NCI-H2196 (cell line): ENCODE measurements around the gene ZNF718.
"Not testable (repeated sequence)": the region's sequence is repeated elsewhere in the genome, so short reads cannot be mapped to it uniquely, and the experiment has no call there.

Experiments used
- DNase-seq: peaks from one replicate; lab custom pipeline; 2025; ENCODE audit not compliant: unreplicated experiment; lab: John Stamatoyannopoulos, UW

The ZNF718 gene

DNA sequence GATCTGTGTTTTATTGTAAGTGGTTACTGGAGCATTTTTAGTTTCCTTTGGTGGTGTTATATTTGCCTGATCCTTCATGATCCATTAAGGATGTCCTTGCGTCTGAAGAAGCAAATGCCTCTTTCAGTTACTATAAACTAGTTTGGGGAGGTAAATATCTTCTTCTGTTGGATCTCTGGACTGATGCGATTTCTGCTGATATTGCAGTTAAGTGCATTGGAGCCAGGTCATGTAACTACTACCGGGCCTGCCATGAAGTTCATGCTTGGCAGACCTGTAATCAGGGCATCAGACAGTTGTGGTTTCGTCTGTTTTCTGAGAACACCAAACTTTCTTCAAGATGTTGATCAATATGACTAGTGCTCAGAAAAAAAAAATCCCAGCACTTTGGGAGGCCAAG is 22.9 kb downstream of the ZNF718 start:
- DNase-seq: no peak

DNA sequence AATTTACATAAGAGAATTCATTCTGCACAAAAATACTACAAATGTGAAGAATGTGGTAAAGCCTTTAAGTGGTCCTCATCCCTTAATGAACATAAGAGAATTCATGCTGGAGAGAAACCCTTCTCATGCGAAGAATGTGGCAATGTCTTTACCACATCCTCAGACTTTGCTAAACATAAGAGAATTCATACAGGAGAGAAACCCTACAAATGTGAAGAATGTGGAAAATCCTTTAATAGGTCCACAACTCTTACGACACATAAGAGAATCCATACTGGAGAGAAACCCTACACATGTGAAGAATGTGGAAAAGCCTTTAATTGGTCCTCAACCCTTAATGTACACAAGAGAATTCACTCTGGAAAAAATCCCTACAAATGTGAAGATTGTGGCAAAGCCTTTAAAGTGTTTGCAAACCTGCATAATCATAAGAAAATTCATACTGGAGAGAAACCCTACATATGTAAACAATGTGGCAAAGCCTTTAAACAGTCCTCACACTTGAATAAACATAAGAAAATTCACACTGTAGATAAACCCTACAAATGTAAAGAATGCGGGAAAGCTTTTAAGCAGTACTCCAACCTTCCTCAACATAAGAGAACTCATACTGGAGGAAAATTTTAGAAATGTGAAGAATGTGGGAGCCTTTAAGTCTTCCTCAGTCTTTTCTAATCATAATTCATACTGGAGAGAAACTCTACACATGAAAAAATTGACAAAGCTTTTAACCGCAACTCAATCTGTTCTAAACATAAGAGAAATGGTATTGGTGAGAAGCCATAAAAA is 37.4 kb downstream of the ZNF718 start:
- DNase-seq: no peak

GRCh38 chr4:169640-170039 is 45.3 kb downstream of the ZNF718 start:
- DNase-seq: not testable (repeated sequence)

GRCh38 chr4:171318-171717 is 47.0 kb downstream of the ZNF718 start:
- DNase-seq: not testable (repeated sequence)

GRCh38 chr4:173666-174314 is 49.5 kb downstream of the ZNF718 start:
- DNase-seq: no peak

- no peak for DNase-seq
These were observed 51.7 kb downstream of the ZNF718 start for GRCh38 chr4:175986-176385.

DNA sequence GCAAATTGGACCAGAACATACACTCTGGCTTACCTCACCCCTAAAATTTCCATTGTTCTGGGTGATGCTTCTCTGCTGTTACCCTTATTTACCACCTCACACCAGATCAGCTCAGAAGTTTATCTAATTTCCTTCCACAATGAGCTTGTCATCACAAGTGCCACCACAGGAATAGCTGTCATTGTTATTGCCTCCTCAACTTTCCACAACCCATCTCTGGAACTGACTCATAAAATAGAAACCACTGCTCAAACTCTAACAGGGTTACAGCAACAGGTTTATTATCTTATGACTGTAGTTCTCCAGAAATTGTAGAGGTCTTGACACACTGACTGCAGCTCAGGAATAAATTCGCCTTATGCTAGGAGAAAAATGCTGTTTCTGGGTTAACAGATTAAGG is 52.7 kb downstream of the ZNF718 start:
- DNase-seq: no peak

DNA sequence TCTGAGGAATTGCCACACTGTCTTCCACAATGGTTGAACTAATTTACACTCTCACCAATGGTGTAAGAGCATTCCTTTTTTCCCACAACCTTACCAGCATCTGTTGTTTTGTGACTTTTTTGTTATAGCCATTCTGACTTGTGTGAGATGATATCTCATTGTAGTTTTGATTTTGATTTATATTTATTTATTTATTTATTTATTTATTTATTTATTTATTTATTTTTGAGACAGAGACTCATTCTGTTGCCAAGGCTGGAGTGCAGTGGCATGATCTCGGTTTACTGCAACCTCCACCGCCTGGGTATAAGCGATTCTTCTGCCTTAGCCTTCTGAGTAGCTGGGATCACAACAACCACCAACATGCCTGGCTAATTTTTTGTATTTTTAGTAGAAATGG is 57.9 kb downstream of the ZNF718 start:
- not testable (repeated sequence) for DNase-seq

DNA sequence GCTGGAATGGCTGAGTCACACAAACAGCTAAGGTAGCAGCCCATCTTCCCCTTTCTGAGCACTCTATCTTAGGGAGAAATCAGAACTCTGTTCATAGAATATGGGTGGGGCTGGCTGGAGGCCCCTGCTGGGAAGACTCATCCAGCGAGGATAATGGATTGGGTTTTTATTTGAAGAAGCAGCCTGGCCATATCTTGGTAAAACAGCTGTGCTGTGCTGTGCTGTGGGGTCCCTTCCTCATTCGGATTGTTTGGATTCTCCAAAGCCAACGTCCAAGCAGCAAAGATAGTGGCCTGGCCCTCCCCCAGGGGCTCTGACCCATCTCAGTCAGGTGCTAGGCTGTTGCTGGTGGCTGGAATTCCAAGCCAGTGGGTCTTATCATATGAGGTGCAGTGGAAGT is 63.8 kb downstream of the ZNF718 start:
- DNase-seq: no peak

DNA sequence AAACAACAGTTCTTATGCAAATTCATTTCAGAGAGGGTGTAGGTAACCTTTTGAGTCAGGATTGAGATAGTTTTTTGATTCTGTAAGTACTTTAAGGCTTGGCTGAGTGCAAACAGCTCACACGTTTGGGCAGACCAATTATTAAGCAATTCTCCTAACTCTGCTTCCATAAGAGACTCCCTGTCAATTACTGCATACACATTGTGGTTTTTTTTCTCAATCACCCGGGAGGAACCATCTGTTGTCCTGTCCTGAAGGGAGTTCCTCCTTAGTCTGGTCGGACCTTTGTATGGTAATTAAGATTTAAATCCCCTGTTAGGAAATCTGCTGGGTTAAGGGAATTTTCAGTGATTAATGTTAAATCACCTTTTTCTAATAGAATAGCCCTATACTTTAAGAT is 70.9 kb downstream of the ZNF718 start:
- DNase-seq: not testable (repeated sequence)

GRCh38 chr4:200936-201335 is 76.6 kb downstream of the ZNF718 start:
- DNase-seq: no peak

- DNase-seq: not testable (repeated sequence)
These were observed 78.5 kb downstream of the ZNF718 start for GRCh38 chr4:202822-203221.

- DNase-seq: no peak
These were observed 80.9 kb downstream of the ZNF718 start for GRCh38 chr4:205097-205756.

- no peak for DNase-seq
These were observed 81.8 kb downstream of the ZNF718 start for GRCh38 chr4:206054-206453.

- DNase-seq: not testable (repeated sequence)
These were observed 84.3 kb downstream of the ZNF718 start for GRCh38 chr4:208416-209096.

DNA sequence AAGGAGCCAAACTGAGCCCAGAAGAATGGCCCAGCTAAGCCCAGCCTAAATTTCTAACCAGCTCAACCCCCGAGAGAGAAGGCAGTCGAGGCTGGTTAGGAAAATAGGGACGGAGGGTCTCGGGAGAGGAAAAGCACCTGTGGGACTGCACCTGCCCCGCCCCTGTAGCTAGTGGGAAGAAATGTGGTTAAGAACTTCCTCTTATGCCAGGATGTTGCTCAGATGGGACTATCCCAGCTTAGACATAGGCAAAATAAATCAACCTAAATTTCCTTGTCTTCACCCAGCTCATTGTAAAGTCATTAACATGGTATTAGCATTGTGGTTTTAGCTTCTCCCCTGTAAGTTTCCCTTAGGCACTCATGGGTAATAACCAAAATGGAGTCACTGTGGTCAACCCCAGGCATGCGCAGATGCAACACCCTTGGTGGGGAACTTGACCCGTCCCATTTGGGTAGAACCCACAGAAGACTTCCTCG is 86.8 kb downstream of the ZNF718 start:
- DNase-seq: no peak

- DNase-seq: no peak
These were observed 88.3 kb downstream of the ZNF718 start for GRCh38 chr4:212438-213188.

GRCh38 chr4:213189-213535 is 88.9 kb downstream of the ZNF718 start:
- DNase-seq: not testable (repeated sequence)
